HFF-Myc (cell line): Measurements from ENCODE around the gene FBLIM1.

ENCODE experiments used
- DNase-seq: peaks from one replicate; pipeline ENCODE4 v3.0.0-alpha.2; 2011; ENCODE audit warnings: low read depth; ENCODE audit errors: extremely low read depth
- H3K4me3 ChIP-seq: replicated peaks from 2 replicates; pipeline ENCODE4 v1.5.1; 2011; ENCODE audit warnings: low read depth, mild to moderate bottlenecking, control low read depth, low read length
- CTCF ChIP-seq: IDR thresholded peaks from 2 replicates; pipeline ENCODE4 v1.5.1; 2012; ENCODE audit warnings: mild to moderate bottlenecking, low read depth, low read length, control low read depth; ENCODE audit errors: missing control alignments

The FBLIM1 gene

GRCh38 chr1:15730936-15731335, 27.7 kb upstream of the FBLIM1 start:
- no peak overlapping the region for H3K4me3 ChIP-seq
- DNase-seq = no peak
- TF ChIP-seq CTCF = no peak

GRCh38 chr1:15731735-15732685, 26.6 kb upstream of the FBLIM1 start:
- no peak overlapping the region for H3K4me3 ChIP-seq
- TF ChIP-seq CTCF = no peak
- DNase-seq = no peak

GRCh38 chr1:15732686-15733081, 25.9 kb upstream of the FBLIM1 start:
- no peak for TF ChIP-seq CTCF
- H3K4me3 ChIP-seq = no peak overlapping the region
- DNase-seq = no peak

- H3K4me3 ChIP-seq = no peak overlapping the region
- no peak for TF ChIP-seq CTCF
- no peak for DNase-seq
These were observed 25.3 kb upstream of the FBLIM1 start for GRCh38 chr1:15733218-15733725.

GRCh38 chr1:15733726-15734226, 24.8 kb upstream of the FBLIM1 start:
- H3K4me3 ChIP-seq = no peak overlapping the region
- no peak for DNase-seq
- TF ChIP-seq CTCF = no peak

GRCh38 chr1:15734296-15734695, 24.3 kb upstream of the FBLIM1 start:
- no peak for TF ChIP-seq CTCF
- H3K4me3 ChIP-seq = no peak overlapping the region
- DNase-seq = no peak

GRCh38 chr1:15734901-15735300, 23.7 kb upstream of the FBLIM1 start:
- no peak for DNase-seq
- H3K4me3 ChIP-seq = no peak overlapping the region
- TF ChIP-seq CTCF = no peak
